ENCODE measurements around the gene LAPTM4A. TPM values are rescaled to one million over a fixed set of nuclear protein-coding genes. Genes with fewer than 3 reads are reported as not detected.

LAPTM4A gene
- total RNA-seq, 4 donors from 2014 or later = 88.8 to 159 (median 128) TPM

DNA sequence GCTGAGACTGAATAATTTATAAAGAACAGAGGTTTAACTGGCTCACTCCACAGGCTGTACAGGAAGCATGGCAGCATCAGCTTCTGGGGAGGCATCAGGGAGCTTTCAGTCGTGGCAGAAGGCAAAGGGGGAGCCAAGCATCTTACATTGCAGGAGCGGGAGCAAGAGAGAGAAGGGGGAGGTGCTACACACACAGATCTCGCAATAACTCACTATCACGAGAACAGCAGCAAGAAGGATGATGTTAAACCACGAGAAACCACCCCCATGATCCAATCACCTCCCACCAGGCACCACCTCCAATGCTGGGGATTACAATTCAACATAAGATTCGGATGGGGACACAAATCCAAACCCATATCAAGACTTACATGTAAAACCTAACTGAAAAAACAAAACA lies 21.2 kb downstream of the LAPTM4A start:
- no peak for DNase-seq (ENCODE audit: low spot score in 2 of 2)
- H3K4me1 ChIP-seq = no peaks in the 10 kb centered on the region
- WGBS = 90% methylated on average over 6 of the region's 6 CpGs
- no peak for TF ChIP-seq EP300 (IDR thresholded peaks at IDR 0.05)
- no peak for TF ChIP-seq POLR2AphosphoS5 (IDR thresholded peaks at IDR 0.05)
- no peak for TF ChIP-seq POLR2A (IDR thresholded peaks at IDR 0.05)
- TF ChIP-seq, protein P1, sequence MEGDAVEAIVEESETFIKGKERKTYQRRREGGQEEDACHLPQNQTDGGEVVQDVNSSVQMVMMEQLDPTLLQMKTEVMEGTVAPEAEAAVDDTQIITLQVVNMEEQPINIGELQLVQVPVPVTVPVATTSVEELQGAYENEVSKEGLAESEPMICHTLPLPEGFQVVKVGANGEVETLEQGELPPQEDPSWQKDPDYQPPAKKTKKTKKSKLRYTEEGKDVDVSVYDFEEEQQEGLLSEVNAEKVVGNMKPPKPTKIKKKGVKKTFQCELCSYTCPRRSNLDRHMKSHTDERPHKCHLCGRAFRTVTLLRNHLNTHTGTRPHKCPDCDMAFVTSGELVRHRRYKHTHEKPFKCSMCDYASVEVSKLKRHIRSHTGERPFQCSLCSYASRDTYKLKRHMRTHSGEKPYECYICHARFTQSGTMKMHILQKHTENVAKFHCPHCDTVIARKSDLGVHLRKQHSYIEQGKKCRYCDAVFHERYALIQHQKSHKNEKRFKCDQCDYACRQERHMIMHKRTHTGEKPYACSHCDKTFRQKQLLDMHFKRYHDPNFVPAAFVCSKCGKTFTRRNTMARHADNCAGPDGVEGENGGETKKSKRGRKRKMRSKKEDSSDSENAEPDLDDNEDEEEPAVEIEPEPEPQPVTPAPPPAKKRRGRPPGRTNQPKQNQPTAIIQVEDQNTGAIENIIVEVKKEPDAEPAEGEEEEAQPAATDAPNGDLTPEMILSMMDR (IDR thresholded peaks at IDR 0.05) = no peak
- H3K4me3 ChIP-seq = no peak overlapping the region
- no peak overlapping the region for H3K27ac ChIP-seq
- H3K9me3 ChIP-seq = no peaks in the 10 kb centered on the region
- H3K36me3 ChIP-seq = peaks cover 75% of the 10 kb centered on the region
- H3K27me3 ChIP-seq = no peaks in the 10 kb centered on the region

DNA sequence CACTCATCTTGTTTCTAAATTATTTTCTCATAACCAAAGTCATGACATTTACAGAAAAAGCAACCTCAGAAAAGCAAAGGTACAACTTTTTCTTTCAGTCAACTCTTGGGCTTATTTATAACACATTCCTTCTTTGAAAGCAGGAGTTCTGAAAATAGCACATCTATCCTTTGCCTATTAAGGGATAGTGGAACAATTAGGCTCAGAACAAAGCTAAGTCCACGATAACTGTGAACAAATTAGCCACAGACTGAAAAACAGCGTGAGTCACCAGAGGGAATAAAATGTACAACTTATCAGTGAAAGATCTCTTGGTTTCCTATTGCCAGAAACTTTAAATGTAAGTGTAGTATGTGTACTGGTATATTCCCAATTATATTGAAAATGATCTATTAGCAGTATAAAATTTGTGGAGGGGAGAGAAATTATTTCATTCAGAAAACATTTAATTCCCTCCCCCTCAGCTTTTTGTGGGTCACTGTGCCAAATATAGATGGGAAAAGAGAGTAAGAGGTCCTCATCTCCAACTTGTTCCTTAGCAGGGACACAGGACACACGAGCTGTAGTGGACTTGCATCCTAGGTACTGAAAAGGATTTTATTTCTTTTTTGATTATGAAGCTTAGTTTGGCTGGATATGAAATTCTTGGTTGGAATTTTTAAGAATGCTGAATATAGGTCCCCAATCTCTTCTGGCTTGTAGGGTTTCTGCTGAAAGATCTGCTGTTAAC lies 23.6 kb downstream of the LAPTM4A start:
- Histone ChIP-seq H3K27me3 (no peaks in the 10 kb centered on the region), H3K9me3 (no peaks in the 10 kb centered on the region), H3K4me3 (no peak overlapping the region), H3K27ac (no peak overlapping the region), H3K4me1 (no peaks in the 10 kb centered on the region), H3K36me3 (peaks cover 51% of the 10 kb centered on the region)
- no peak for DNase-seq (ENCODE audit: low spot score in 2 of 2)
- no peak for TF ChIP-seq POLR2A (IDR thresholded peaks at IDR 0.05)
- no peak for TF ChIP-seq EP300 (IDR thresholded peaks at IDR 0.05)
- TF ChIP-seq POLR2AphosphoS5 (IDR thresholded peaks at IDR 0.05) = no peak
- 66% methylated on average over 3 of the region's 3 CpGs for WGBS

DNA sequence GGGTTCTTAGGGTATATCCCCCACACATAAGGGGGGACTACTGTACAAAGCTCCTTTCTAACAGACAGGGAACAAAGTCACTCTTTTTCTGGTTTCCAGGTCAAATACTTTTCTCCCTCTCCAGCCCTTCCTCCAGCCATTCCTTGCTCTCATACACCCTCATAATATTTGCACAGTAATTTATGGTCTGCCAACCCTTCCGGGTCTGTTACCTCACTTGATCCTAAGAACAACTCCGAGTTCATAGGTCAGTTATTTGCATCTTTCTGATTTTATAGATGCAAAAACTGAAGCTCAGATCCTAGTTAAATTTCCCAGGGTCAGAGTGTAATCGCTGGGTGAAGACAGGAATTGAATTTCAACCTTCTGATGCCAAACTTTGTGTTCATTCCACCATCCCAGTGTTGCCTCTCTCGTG lies 24.2 kb downstream of the LAPTM4A start:
- no peak for DNase-seq (ENCODE audit: low spot score in 2 of 2)
- H3K9me3 ChIP-seq = no peaks in the 10 kb centered on the region
- WGBS = 64% methylated on average over 4 of the region's 4 CpGs
- peaks cover 45% of the 10 kb centered on the region for H3K36me3 ChIP-seq
- H3K4me3 ChIP-seq = no peak overlapping the region
- H3K4me1 ChIP-seq = no peaks in the 10 kb centered on the region
- H3K27me3 ChIP-seq = no peaks in the 10 kb centered on the region
- no peak for TF ChIP-seq EP300 (IDR thresholded peaks at IDR 0.05)
- TF ChIP-seq, protein P1 (IDR thresholded peaks at IDR 0.05) = no peak
- no peak for TF ChIP-seq POLR2AphosphoS5 (IDR thresholded peaks at IDR 0.05)
- no peak for TF ChIP-seq POLR2A (IDR thresholded peaks at IDR 0.05)
- H3K27ac ChIP-seq = no peak overlapping the region

DNA sequence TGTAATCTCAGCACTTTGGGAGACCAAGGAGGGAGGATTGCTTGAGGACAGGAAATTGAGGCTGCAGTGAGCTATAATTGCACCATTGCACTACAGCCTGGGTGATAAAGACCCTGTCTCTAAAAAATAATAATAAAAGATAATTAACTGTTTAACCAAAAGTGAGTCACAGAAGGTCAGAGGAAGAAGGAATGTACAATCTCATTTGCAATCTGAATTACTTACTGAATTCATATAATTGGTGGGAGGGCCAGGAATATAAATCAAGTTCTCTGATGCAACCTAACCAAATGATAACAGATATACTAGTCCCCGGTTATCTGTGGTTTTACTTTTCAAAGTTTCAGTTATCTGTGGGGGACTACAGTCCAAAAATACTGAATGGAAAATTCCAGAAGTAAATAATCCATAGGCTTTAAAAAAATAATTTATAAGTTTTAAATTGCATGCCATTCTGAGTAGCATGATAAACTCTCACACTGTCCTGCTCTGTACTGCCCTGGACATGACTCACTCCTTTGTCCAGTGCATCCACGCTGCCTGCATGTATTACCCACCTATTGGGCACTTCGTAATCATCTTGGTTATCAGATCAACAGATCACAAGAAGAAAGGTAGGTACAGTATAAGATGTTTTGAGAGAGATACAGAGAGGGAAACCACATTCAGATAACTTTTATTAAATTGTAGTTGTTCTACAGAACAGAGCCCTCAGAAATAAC lies 26.2 kb downstream of the LAPTM4A start:
- no peak for DNase-seq (ENCODE audit: low spot score in 2 of 2)
- no peak overlapping the region for H3K27ac ChIP-seq
- no peaks in the 10 kb centered on the region for H3K9me3 ChIP-seq
- WGBS = 83% methylated on average over 3 of the region's 3 CpGs
- H3K4me1 ChIP-seq = no peaks in the 10 kb centered on the region
- no peak for TF ChIP-seq EP300 (IDR thresholded peaks at IDR 0.05)
- no peak for TF ChIP-seq POLR2AphosphoS5 (IDR thresholded peaks at IDR 0.05)
- no peak for TF ChIP-seq POLR2A (IDR thresholded peaks at IDR 0.05)
- TF ChIP-seq, protein P1 (IDR thresholded peaks at IDR 0.05) = no peak
- H3K27me3 ChIP-seq = no peaks in the 10 kb centered on the region
- peaks cover 26% of the 10 kb centered on the region for H3K36me3 ChIP-seq
- no peak overlapping the region for H3K4me3 ChIP-seq

DNA sequence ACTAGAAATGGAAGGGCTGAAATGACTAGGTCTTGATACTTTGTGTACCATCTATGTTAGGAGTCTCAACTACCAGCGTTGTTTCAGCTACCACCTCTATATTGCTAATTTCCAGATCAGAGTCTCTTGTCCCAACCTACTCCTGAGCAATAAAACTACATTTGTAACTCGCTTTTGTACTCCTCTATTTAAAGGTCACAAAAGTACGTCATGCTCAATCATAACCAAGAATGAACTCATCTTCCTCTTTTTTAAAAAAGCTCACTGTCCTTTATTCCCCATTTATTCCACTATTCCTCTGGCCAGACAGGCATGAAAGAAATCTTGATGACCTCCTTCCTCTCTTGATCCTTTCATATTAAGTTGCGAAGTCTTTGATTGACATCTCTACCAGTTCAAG lies 27.7 kb downstream of the LAPTM4A start:
- DNase-seq (ENCODE audit: low spot score in 2 of 2) = no peak
- Histone ChIP-seq H3K27ac (no peak overlapping the region), H3K36me3 (peaks cover 11% of the 10 kb centered on the region), H3K4me1 (no peaks in the 10 kb centered on the region), H3K4me3 (no peak overlapping the region), H3K9me3 (no peaks in the 10 kb centered on the region), H3K27me3 (no peaks in the 10 kb centered on the region)
- WGBS = 87% methylated on average over 4 of the region's 4 CpGs
- TF ChIP-seq, protein P1 (IDR thresholded peaks at IDR 0.05) = no peak
- TF ChIP-seq POLR2AphosphoS5 (IDR thresholded peaks at IDR 0.05) (no peak), POLR2A (IDR thresholded peaks at IDR 0.05) (no peak), EP300 (IDR thresholded peaks at IDR 0.05) (no peak)
